Measurements from ENCODE around the gene SLC2A4RG. TPM values are rescaled to one million over a fixed set of nuclear protein-coding genes. Genes with fewer than 3 reads are reported as not detected.
A peak's percentile ranks its signal among the peaks of the same experiment; 100 is the strongest.

The SLC2A4RG gene
- total and polyA plus RNA-seq, 2 of the 13 experiments (the other 11 are each of a cell fraction or from before 2014, with no cell fraction given), result 91.4 to 95.9 TPM

DNA sequence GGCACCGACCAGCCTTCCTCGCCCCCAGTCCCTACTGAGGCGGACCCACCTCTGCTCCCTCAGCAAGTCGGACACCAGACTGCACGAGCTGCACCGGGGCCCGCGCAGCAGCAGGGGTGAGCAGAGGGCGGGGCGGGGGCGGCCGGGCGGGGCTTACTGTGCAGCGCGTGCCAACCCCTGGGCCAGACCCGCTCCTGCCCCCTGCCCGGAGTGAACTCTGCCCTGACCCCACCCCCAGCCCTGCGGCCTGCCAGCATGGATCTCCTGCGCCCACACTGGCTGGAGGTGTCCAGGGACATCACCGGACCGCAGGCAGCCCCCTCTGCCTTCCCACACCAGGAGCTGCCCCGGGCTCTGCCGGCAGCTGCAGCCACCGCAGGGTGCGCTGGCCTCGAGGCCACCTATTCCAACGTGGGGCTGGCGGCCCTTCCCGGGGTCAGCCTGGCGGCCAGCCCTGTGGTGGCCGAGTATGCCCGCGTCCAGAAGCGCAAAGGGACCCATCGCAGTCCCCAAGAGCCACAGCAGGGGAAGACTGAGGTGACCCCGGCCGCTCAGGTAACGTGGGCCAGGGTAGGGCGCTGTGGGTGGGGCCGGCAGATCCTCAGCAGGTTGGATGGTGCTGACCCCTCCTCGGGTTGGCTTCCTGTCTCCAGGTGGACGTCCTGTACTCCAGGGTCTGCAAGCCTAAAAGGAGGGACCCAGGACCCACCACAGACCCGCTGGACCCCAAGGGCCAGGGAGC, 1.5 kb upstream of the SLC2A4RG start (continued):
- TF ChIP-seq RERE (CRISPR knock-in tag; IDR thresholded peaks at IDR 0.05; ENCODE audit: low read depth) (peak; percentile 41; the same call in 1 of the 2 replicates), IKZF5 (CRISPR knock-in tag; IDR thresholded peaks at IDR 0.05) (no peak), NAIF1 (CRISPR knock-in tag; IDR thresholded peaks at IDR 0.05; ENCODE audit: borderline replicate concordance) (no peak), ATF5 (CRISPR knock-in tag; IDR thresholded peaks at IDR 0.05; ENCODE audit: low read depth) (peak; percentile 97), ZBTB10 (CRISPR knock-in tag; IDR thresholded peaks at IDR 0.05; ENCODE audit: borderline replicate concordance) (peak; percentile 88), KLF16 (CRISPR knock-in tag; IDR thresholded peaks at IDR 0.05) (peak in 1 of 2 experiments; percentile 13; a peak in 2 of 4 replicates), CBX2 (IDR thresholded peaks at IDR 0.05; ENCODE audit: low read depth, low read length) (no peak), CBX2 (CRISPR knock-in tag; IDR thresholded peaks at IDR 0.05; ENCODE audit: low read depth) (0 out of 2 replicates have a peak, but pooled peaks have one; percentile 27), ZNF552 (CRISPR knock-in tag; IDR thresholded peaks at IDR 0.05; ENCODE audit: borderline replicate concordance) (0 out of 2 replicates have a peak, but pooled peaks have one; percentile 84), ZMYM4 (CRISPR knock-in tag; IDR thresholded peaks at IDR 0.05) (peak; percentile 72)

All from HepG2 (cell line).